ENCODE measurements around the gene PITPNM3. TPM values are rescaled to one million over a fixed set of nuclear protein-coding genes. Genes with fewer than 3 reads are reported as not detected.

Gene PITPNM3
- total RNA-seq, 2 donors from 2014 or later: 13.7 to 19.0 TPM

GRCh38 chr17:6476076-6476809, 80.1 kb downstream of the PITPNM3 start:
- DNase-seq (no peak), ATAC-seq (no peak)
- intact Hi-C loops (cut with DNase I, micrococcal nuclease): no loop called here

- no peak for ATAC-seq
- DNase-seq: no peak
- intact Hi-C loops (cut with DNase I, micrococcal nuclease): no loop called here
These were observed 80.9 kb downstream of the PITPNM3 start for GRCh38 chr17:6475411-6475810.

- intact Hi-C loops (cut with DNase I, micrococcal nuclease): no loop called here
- ATAC-seq (no peak), DNase-seq (no peak)
These were observed 81.4 kb downstream of the PITPNM3 start for GRCh38 chr17:6474906-6475305.

GRCh38 chr17:6474376-6474775, 82.0 kb downstream of the PITPNM3 start:
- DNase-seq (no peak), ATAC-seq (no peak)
- intact Hi-C loops (cut with DNase I, micrococcal nuclease): no loop called here

- intact Hi-C loops (cut with DNase I, micrococcal nuclease): no loop called here
- ATAC-seq (peak; percentile 89), DNase-seq (peak; percentile 69 to 83)
These were observed 83.1 kb downstream of the PITPNM3 start for GRCh38 chr17:6473128-6473767.

- DNase-seq (no peak), ATAC-seq (no peak)
- intact Hi-C loops (cut with DNase I, micrococcal nuclease): no loop called here
These were observed 83.8 kb downstream of the PITPNM3 start for GRCh38 chr17:6472517-6472916.

- no peak for DNase-seq
- ATAC-seq: no peak
- intact Hi-C loops (cut with DNase I, micrococcal nuclease): no loop called here
These were observed 84.6 kb downstream of the PITPNM3 start for GRCh38 chr17:6471531-6472465.

- ATAC-seq (no peak), DNase-seq (no peak)
- intact Hi-C loops (cut with DNase I, micrococcal nuclease): no loop called here
These were observed 85.4 kb downstream of the PITPNM3 start for GRCh38 chr17:6470751-6471521.

GRCh38 chr17:6470146-6470718, 86.1 kb downstream of the PITPNM3 start:
- DNase-seq (no peak), ATAC-seq (no peak)
- intact Hi-C loops (cut with DNase I, micrococcal nuclease): no loop called here

GRCh38 chr17:6468051-6468790, 88.1 kb downstream of the PITPNM3 start:
- intact Hi-C loops (cut with DNase I, micrococcal nuclease): loop anchor here in 1 of 2 donors (10.0 kb wide), 1 partner anchor 117 kb away; no protein-coding TSS in a partner anchor
- no peak for ATAC-seq
- DNase-seq: no peak

- ATAC-seq: no peak
- no peak for DNase-seq
- intact Hi-C loops (cut with DNase I, micrococcal nuclease): loop anchor here in 1 of 2 donors (10.0 kb wide), 1 partner anchor 117 kb away; no protein-coding TSS in a partner anchor
These were observed 88.8 kb downstream of the PITPNM3 start for GRCh38 chr17:6467567-6467966.

- no peak for ATAC-seq
- intact Hi-C loops (cut with DNase I, micrococcal nuclease): loop anchor here in 1 of 2 donors (10.0 kb wide), 1 partner anchor 119 kb away; no protein-coding TSS in a partner anchor
- DNase-seq: no peak
These were observed 91.0 kb downstream of the PITPNM3 start for GRCh38 chr17:6465206-6466003.

- no peak for ATAC-seq
- intact Hi-C loops (cut with DNase I, micrococcal nuclease): loop anchor here in 1 of 2 donors (10.0 kb wide), 1 partner anchor 120 kb away; no protein-coding TSS in a partner anchor
These were observed 91.8 kb downstream of the PITPNM3 start for GRCh38 chr17:6464446-6465041.

GRCh38 chr17:6463616-6464445, 92.5 kb downstream of the PITPNM3 start:
- intact Hi-C loops (cut with DNase I, micrococcal nuclease): loop anchor here in 1 of 2 donors (10.0 kb wide), 1 partner anchor 121 kb away; no protein-coding TSS in a partner anchor
- no peak for ATAC-seq
- DNase-seq: no peak

More at GRCh38 chr17:6464446-6465041, 91.8 kb downstream of the PITPNM3 start:
- DNase-seq: no peak

GRCh38 chr17:6462692-6463091, 93.7 kb downstream of the PITPNM3 start:
- intact Hi-C loops (cut with DNase I, micrococcal nuclease): loop anchor here in 1 of 2 donors (10.0 kb wide), 1 partner anchor 122 kb away; no protein-coding TSS in a partner anchor
- ATAC-seq (no peak), DNase-seq (no peak)
